ENCODE results near the gene ATF6. TPM values are rescaled to one million over a fixed set of nuclear protein-coding genes. Genes with fewer than 3 reads are reported as not detected.
A peak's percentile ranks its signal among the peaks of the same experiment; 100 is the strongest.

Gene ATF6
- total and polyA plus RNA-seq, 4 donors = 10.0 to 22.5 (median 13.4) TPM

DNA sequence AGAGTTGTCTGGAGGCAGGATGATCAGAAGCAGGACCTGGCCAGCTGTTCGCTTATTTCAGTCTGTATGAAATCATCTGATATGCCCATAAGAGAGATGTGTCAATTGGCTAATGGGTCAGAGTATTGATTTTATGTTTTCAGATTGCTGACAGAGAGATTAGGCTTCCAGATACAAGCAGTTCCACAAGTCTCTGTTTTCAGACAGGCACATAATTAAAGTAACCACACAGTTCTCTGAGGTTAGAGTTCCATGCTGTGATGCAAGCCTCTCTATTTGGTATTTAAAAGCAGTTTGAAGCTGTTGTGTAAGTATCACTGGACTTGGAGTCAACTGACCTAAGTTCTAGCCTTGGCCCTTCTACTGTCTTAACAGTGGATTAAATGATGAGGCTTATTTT lies 50.1 kb downstream of the ATF6 start:
- no peaks in the 10 kb centered on the region for H3K27me3 ChIP-seq (ENCODE audit: control insufficient read depth in 4 of 4, insufficient read depth in 4 of 4, low read length in 3 of 4)
- peaks cover 2 to 5% (median 3%) of the 10 kb centered on the region in 4 donors for H3K36me3 ChIP-seq (ENCODE audit: control insufficient read depth in 4 of 4, insufficient read depth in 3 of 4, low read depth in 1 of 4, low read length in 3 of 4)
- H3K4me1 ChIP-seq (ENCODE audit: control insufficient read depth in 4 of 4, insufficient read depth in 4 of 4, low read length in 3 of 4) = peaks cover 1 to 8% (median 6%) of the 10 kb centered on the region in 4 donors
- 52% methylated on average over 1 of the region's 1 CpG for WGBS
- TF ChIP-seq, protein P1, sequence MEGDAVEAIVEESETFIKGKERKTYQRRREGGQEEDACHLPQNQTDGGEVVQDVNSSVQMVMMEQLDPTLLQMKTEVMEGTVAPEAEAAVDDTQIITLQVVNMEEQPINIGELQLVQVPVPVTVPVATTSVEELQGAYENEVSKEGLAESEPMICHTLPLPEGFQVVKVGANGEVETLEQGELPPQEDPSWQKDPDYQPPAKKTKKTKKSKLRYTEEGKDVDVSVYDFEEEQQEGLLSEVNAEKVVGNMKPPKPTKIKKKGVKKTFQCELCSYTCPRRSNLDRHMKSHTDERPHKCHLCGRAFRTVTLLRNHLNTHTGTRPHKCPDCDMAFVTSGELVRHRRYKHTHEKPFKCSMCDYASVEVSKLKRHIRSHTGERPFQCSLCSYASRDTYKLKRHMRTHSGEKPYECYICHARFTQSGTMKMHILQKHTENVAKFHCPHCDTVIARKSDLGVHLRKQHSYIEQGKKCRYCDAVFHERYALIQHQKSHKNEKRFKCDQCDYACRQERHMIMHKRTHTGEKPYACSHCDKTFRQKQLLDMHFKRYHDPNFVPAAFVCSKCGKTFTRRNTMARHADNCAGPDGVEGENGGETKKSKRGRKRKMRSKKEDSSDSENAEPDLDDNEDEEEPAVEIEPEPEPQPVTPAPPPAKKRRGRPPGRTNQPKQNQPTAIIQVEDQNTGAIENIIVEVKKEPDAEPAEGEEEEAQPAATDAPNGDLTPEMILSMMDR (IDR thresholded peaks at IDR 0.05; ENCODE audit: low read depth, low read length, missing input control) = no peak
- TF ChIP-seq, protein P2, sequence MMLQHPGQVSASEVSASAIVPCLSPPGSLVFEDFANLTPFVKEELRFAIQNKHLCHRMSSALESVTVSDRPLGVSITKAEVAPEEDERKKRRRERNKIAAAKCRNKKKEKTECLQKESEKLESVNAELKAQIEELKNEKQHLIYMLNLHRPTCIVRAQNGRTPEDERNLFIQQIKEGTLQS (IDR thresholded peaks at IDR 0.05) = no peak
- TF ChIP-seq, protein P3, sequence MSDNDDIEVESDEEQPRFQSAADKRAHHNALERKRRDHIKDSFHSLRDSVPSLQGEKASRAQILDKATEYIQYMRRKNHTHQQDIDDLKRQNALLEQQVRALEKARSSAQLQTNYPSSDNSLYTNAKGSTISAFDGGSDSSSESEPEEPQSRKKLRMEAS (IDR thresholded peaks at IDR 0.05) = no peak
- TF ChIP-seq YY1 (IDR thresholded peaks at IDR 0.05) (peak; percentile 40), NR2F2 (IDR thresholded peaks at IDR 0.05) (no peak), REST (IDR thresholded peaks at IDR 0.05) (peak; percentile 35), FOXA2 (IDR thresholded peaks at IDR 0.05) (no peak), HNF4A (conservative IDR thresholded peaks at IDR 0.05) (peak; percentile 66 to 81), SP1 (IDR thresholded peaks at IDR 0.05) (peak; percentile 51), FOXA1 (IDR thresholded peaks at IDR 0.05) (no peak), RAD21 (IDR thresholded peaks at IDR 0.05) (no peak), GABPA (IDR thresholded peaks at IDR 0.05 in 1 of 2, conservative IDR thresholded peaks at IDR 0.05 in 1 of 2) (no peak), TAF1 (conservative IDR thresholded peaks at IDR 0.05) (no peak), HNF4G (IDR thresholded peaks at IDR 0.05) (peak; percentile 17), EGR1 (IDR thresholded peaks at IDR 0.05; ENCODE audit: low read depth in 2 of 2) (no peak), RXRA (IDR thresholded peaks at IDR 0.05) (peak; percentile 54 to 62), JUND (IDR thresholded peaks at IDR 0.05) (peak in 1 of 2 donors; percentile 41)
- TF ChIP-seq, protein P4, sequence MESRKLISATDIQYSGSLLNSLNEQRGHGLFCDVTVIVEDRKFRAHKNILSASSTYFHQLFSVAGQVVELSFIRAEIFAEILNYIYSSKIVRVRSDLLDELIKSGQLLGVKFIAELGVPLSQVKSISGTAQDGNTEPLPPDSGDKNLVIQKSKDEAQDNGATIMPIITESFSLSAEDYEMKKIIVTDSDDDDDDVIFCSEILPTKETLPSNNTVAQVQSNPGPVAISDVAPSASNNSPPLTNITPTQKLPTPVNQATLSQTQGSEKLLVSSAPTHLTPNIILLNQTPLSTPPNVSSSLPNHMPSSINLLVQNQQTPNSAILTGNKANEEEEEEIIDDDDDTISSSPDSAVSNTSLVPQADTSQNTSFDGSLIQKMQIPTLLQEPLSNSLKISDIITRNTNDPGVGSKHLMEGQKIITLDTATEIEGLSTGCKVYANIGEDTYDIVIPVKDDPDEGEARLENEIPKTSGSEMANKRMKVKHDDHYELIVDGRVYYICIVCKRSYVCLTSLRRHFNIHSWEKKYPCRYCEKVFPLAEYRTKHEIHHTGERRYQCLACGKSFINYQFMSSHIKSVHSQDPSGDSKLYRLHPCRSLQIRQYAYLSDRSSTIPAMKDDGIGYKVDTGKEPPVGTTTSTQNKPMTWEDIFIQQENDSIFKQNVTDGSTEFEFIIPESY (IDR thresholded peaks at IDR 0.05) = peak; percentile 36
- DNase-seq (ENCODE audit: low spot score) = no peak
- H3K4me3 ChIP-seq (ENCODE audit: low read depth in 1 of 3, low read length in 3 of 3) = no peak overlapping the region
- H3K27ac ChIP-seq (ENCODE audit: low read depth in 1 of 2, low read length in 2 of 2) = no peak overlapping the region
- H3K9ac ChIP-seq (ENCODE audit: low read depth in 1 of 2, low read length in 2 of 2) = no peak overlapping the region
- H3K9me3 ChIP-seq (ENCODE audit: control insufficient read depth in 4 of 4, low read length in 3 of 4) = no peaks in the 10 kb centered on the region

All from liver (tissue), 9 donors.